Limb (tissue), 2 donors: ENCODE measurements around the gene KRTAP29-1.
"Not testable (repeated sequence)": the region's sequence is repeated elsewhere in the genome, so short reads cannot be mapped to it uniquely, and the experiment has no call there.

Experiments used
- DNase-seq, 2 donors: peaks; one replicate each; pipeline ENCODE4 v3.0.0-alpha.2; 2016; ENCODE audit errors: extremely low spot score in 2 of 2

The KRTAP29-1 gene

DNA sequence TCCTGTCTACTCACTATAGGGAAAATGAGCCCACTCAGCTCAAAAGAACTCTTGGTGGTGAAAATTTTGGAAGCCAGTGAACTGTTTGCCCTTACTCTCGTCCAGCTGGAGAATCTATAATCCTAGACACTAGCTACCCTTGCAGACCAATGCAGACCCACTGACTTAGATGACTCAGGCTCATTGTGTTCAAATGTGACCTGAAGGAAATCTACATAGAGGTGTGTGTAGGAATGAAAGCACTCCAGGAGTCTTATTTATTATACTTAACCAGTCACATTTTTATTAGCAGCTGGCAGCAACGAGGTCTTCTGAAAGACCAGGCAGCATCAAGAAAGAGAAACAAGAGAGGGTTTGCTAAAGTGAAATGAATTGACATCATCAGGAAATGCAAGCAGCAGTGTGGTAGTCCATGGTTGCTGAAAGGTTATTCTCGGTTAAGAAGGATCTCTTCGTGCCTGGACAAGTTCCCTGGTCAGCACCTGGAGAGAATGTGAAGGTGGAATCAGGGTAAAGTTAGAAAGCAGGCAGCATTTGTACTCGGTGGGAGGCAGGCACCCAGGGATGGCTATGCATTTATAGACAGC is 1.4 kb downstream of the KRTAP29-1 start:
- DNase-seq, result no peak

DNA sequence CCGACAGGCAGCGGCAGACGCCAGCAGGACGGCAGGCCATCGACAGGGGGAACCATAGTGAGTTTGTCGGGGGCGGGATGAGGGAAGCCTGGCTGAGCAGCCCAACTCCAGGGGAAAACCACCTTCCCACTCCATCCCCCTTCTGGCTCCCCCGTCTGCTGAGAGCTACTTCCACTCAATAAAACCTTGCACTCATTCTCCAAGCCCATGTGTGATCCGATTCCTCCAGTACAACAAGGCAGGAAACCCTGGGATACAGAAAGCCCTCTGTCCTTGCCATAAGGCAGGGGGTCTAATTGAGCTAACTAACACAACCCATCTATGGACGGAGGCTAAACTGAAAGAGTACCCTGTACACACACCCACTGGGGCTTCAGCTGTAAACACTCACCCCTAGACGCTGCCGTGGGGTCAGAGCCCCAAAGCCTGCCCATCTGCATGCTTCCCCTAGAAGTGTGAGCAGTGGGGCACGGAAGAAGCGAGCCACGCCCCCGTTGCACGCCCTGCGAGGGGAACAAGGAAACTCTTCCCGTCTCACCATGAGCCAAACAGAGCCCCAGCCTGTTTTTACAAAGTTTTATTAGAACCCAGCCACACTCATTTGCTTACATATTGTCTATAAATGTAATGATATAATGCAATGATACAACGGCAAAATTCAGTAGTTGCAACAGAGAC is 4.1 kb downstream of the KRTAP29-1 start:
- no peak for DNase-seq

DNA sequence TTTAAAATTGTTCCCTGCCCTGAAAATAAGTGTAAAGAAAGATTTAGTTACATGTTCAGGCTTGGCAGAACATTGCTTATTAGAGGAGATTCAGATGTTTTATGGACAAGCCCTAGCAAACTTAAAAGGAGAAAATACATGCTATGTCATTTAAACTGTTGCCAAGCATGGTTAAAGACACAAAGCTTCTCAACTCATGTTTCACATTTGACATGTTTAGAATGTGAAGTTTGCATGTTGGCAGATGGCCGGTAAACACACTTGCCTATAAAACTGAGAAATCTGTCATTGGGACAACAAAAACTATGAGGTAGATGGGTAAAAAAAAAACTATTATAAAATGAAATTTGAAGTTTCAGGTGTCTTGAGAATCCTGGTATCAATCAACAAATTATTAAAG is 5.8 kb downstream of the KRTAP29-1 start:
- DNase-seq, result peak in 1 of 2 donors; percentile 10

DNA sequence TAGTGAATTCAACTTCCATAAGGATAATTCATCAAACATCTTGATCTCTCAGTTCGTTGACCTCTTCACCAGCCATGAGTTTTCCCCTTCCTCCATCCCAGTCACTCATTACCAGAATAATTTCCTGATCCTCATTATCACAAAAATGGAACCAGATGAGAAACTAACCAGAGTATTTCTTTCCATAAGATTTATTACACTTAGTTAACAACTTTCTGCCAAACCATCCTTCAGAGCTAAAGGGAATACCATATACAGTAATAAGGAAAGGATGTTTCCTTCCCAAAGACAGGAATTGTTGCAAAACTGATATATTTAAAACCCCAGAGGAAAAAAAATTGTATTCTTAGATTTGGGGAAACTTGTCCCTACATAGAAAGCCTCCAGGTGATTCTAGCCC is 8.6 kb downstream of the KRTAP29-1 start:
- DNase-seq, result no peak

DNA sequence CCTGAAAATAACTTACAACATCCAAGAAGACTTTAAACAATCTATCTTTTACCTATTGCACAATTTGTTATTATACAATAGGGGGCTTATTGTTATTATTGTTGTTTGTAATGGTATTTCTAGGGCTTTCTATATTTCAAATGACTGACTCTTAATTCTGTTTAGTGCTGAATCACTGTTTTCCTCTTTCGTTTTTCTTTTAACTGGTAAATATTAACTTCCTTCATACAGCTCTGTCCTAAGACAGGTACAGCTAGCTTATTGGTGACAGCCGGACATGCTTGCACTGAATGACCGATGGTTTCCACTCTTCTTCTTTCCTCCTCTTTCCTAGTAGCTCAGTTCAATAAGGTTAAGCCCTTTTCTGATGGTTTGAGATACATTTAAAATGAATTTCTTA is 15.6 kb downstream of the KRTAP29-1 start:
- DNase-seq, result no peak

DNA sequence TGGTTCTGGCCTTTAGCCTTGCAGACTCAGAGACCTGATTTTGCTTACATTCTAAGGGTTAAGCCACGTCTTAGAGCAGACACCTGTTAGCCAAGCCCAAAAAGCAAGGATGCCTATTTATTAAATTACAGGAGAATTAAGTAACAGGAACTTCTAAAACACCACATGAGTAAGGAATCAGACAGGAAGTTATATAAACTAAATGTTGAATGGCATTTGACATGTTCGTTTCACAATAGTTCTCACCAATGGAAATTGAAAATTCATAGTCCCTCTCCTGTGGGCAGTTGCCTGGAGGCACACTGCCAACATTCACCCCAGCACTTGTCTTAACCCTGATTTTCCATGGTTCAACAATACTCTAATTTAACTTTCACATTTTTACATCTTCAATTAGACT is 18.1 kb downstream of the KRTAP29-1 start:
- no peak for DNase-seq

DNA sequence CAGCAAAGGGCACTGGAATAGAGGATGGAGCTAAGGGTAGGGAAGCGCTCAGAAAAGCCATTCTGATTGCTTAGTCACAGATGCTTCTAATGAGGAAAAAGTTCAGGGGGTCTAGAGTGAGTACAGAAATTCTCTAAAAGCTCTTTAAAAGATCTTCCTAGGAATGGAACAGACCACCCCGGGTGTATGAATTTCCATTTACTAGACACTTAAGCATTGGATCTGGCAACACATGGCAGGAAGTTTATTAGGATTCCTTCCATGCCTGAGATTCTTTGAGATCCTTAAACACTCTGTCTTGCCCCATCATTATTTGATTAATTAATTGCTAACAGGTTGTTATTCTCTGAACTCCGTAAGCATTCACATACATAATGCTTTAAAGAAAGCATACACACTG is 18.6 kb downstream of the KRTAP29-1 start:
- DNase-seq, result peak in 1 of 2 donors; percentile 3

DNA sequence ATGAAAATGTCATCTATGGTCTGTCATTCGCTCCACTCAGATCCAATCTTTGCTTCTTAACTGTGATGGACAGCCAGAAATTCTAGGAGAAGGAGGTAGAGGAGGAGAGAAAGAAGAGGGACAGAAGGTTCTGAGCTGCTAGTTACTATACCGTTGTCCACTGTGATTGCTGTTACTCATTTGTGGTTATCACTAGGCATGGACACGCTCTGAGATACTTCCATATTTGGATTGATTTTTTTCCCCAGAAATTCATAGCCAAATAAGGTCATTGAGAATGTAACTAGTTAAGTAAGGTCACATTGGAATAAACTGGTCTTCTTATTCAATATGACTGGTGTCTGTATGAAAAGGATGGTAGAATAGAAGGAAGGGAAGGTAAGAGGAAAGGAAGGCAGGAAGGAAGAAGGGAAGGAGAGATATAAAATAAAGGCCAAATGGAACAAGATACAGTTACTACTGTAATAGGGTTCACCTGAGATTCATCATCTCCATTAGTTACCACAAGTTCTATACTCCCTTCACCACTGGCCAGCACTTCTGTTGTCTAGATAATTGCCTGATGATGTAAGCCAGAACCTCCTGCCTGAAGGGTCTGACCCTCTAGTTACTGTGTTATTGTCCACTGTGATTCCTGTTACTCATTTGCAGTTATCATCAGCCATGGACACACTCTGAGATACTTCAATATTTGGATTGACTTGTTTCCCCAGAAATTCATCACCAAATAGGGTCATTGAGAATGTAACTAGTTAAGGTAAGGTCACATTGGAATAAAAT is 24.3 kb downstream of the KRTAP29-1 start:
- no peak for DNase-seq

DNA sequence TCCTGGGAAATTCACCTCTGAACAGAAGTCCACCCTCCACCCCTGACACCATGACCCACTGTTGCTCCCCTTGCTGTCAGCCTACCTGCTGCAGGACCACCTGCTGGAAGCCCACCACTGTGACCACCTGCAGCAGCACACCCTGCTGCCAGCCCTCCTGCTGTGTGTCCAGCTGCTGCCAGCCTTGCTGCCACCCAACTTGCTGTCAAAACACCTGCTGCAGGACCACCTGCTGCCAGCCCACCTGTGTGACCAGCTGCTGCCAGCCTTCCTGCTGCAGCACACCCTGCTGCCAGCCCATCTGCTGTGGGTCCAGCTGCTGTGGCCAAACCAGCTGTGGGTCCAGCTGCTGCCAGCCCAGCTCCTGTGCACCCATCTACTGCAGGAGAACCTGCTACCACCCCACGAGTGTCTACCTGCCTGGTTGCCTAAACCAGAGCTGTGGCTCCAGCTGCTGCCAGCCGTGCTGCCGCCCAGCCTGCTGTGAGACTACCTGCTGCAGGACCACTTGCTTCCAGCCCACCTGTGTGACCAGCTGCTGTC is 26.9 kb downstream of the KRTAP29-1 start, which contains the start of gene KRTAP9-7:
Gene KRTAP9-7, plus strand, starts transcription at position 51 of the 543 bp plus-strand sequence. Its CDS starts 0 bp downstream, at position 51.
- DNase-seq, result not testable (repeated sequence)

DNA sequence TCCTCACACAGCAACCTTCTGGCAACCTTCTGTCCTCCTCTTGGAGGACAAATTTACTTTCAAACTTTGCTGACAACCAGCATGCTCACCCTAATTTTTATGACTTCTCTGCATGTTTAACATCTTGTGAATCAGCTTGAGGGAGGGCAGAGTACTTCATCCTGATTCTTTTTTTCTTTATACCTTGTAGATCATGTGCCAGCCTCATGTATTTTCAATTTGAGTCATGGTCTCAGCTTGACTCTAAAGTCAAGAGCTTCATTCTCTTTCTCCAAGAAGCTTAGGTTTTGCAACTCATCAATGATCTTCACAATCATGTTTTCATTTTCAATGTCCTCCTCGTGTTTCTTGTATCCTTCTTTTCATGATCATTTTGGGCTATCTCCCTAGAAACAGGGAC is 30.8 kb downstream of the KRTAP29-1 start:
- no peak for DNase-seq

DNA sequence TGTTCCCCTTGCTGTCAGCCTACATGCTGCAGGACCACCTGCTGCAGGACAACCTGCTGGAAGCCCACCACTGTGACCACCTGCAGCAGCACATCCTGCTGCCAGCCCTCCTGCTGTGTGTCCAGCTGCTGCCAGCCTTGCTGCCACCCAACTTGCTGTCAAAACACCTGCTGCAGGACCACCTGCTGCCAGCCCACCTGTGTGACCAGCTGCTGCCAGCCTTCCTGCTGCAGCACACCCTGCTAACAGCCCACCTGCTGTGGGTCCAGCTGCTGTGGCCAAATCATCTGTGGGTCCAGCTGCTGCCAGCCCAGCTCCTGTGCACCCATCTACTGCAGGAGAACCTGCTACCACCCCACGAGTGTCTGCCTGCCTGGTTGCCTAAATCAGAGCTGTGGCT is 31.3 kb downstream of the KRTAP29-1 start:
- DNase-seq, result not testable (repeated sequence)

DNA sequence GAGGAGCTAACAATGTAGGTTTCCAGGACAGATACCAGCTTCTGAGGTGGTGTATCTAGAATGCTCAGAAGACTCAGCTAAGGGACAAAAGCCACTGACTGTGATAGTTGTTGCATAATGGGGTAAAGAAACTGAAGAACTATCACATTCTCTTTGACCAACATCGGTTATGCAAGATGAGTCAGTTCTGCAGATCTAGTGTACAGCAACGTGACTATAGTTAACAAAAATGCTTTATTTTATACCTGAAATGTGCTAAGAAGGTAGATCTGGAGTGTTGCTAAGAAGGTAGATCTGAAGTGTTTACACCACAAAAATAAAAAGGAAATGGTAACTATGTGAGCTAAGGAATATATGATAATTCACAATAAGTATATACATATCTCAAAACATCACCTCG is 34.9 kb downstream of the KRTAP29-1 start:
- no peak for DNase-seq

DNA sequence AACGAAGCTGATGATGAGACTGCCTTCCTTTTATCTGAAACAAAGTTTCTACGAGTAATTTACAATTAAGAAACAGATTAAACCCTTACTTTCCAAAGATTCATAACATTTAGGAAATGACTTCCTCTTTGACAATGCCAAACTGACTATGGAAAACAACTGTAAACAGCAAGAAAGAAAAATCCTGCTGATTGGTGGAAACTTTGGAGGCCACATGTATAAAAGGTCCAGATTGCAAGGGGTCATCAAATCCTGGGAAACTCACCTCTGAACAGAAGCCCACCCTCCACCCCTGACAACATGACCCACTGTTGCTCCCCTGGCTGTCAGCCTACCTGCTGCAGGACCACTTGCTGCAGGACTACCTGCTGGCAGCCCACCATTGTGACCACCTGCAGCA is 37.6 kb downstream of the KRTAP29-1 start, which contains the start of gene KRTAP9-6:
Gene KRTAP9-6, plus strand, starts transcription at position 301 of the 400 bp plus-strand sequence. Its CDS starts 0 bp downstream, at position 301.
- no peak for DNase-seq

DNA sequence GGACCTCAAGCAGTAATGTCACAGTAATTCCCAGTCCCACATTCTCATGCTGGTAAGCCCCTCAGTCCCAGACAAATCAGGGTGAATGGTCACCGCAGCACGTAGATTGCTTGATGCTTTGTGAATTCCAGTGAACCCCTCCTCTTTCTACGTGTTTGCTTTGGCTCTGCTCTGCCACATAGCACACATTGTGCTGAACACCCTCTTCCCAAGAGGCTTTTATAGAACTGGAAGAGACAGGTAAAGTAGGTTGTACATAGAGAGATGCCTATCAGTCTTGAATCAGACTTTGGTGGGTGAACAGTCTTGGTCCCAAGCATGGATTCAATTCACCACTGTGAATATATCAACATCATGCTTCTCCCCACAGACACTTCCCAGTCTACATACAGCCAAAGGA is 38.1 kb downstream of the KRTAP29-1 start:
- DNase-seq, result no peak

DNA sequence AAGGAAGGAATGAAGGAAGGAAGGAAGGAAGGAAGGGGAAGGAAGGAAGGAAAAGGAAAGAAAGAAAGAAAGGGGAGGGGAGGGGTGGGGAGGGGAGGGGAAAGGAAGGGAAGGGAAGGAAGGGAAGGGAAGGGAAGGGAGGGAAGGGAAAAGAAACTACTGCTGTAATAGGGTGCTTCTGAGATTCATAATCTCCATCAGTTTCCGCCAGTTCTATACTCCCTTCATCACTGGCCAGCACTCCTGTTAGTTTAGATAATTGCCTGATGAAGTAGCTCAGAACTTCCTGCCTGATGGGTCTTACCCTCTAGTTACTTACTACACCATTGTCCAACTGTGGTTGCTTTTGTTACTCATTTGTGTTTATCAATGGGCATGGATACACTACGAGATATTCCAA is 39.4 kb downstream of the KRTAP29-1 start:
- DNase-seq, result no peak

DNA sequence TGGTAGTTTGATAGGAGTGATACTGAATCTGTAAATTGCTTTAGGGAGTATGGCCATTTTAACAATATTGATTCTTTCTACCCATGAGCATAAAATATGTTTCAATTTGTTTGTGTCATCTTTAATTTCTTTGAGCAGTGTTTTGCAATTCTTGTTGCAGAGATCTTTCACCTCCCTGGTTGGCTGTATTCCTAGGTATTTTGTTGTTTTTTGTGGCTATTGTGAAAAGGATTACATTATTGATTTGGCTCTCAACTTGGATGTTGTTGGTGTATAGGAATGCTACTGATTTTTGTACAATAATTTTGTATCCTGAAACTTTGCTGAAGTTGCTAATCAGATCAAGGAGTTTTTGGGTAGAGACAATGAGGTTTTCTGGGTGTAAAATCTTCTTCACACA is 44.2 kb downstream of the KRTAP29-1 start:
- DNase-seq, result no peak

DNA sequence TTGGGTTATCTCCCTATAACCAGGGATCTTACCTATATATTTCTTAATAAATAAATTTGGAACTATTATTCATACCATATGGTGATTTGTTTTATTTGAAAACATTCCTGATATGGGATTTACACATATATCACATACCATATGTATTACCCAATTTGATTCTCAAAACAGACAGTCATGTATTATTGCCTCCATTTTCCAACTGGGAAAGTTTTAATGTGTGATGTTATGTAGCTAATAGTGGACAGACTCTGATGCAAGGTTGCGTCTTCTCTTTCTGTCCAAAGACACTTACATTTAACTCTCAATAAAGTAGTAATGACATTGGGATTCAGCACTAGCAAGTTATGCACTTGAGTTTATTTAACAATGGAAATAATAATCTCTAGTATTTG is 46.4 kb downstream of the KRTAP29-1 start:
- DNase-seq, result no peak

DNA sequence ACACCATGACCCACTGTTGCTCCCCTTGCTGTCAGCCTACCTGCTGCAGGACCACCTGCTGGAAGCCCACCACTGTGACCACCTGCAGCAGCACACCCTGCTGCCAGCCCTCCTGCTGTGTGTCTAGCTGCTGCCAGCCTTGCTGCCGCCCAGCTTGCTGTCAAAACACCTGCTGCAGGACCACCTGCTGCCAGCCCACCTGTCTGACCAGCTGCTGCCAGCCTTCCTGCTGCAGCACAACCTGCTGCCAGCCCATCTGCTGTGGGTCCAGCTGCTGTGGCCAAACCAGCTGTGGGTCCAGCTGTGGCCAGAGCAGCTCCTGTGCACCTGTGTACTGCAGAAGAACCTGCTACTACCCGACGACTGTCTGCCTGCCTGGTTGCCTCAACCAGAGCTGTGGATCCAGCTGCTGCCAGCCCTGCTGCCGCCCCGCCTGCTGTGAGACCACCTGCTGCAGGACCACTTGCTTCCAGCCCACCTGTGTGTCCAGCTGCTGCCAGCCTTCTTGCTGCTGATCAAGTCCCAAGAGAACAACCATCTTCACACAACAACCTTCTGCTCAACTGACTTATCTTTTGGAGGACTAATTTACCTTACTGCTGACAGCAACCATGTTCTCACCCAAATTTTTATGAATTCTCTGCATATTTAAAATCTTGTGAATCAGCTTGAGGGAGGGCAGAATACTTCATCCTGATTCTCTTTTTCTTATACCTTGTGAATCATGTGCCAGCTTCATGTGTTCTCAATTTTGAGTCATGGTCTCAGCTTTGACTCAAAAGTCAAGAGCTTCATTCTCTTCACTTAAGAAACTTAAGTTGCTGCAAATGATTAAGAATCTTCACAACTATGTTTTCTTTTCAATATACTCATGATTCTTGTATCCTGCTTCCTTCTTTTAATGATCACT is 47.0 kb downstream of the KRTAP29-1 start, which contains the start of gene KRTAP9-9:
Gene KRTAP9-9, plus strand, starts transcription at position 4 of the 910 bp plus-strand sequence.
- not testable (repeated sequence) for DNase-seq

DNA sequence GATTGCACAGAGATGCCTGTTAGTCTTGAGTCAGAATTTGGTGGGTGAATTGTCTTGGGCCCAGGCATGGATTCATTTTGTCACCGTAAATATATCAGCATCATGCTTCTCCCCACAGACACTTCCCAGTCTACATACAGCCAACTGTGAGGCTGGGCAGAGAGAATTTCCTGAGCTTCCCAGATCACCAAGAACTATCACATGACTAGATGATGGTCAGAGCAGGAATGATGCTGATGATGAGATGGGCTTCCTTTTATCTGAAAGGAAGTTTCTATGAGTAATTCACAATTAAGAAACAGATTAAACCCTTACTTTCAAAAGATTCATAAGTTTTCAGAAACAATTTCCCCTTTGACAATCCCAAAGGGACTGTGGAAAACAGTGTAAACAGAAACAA is 47.8 kb downstream of the KRTAP29-1 start:
- no peak for DNase-seq
